Calu3 (cell line): ENCODE measurements around the gene SGSM2. TPM values are rescaled to one million over a fixed set of nuclear protein-coding genes. Genes with fewer than 3 reads are reported as not detected.

Experiments
- BruUV-seq: library from RNA; stranded (reverse); fragments of 400-500 nt; replicated peaks from 2 replicates; lab custom pipeline; 2021; lab: Mats Ljungman, UMichigan
- CTCF ChIA-PET: fragments of 300-600 bp; sonication (Branson Sonifier 250); formaldehyde crosslinking; loops from one replicate; lab custom pipeline; 2022; ENCODE audit warnings: antibody characterized with exemption; lab: Charles Lee
- DNase-seq: peaks from one replicate; pipeline ENCODE4 v3.0.0; 2022
- H3K27ac Mint-ChIP-seq: one replicate; pipeline ENCODE4 v1.8.0; 2022; ENCODE audit warnings: mixed read lengths; ENCODE audit not compliant: unreplicated experiment
- H3K27me3 Mint-ChIP-seq: one replicate; pipeline ENCODE4 v1.8.0; 2022; ENCODE audit warnings: mixed read lengths; ENCODE audit not compliant: unreplicated experiment
- H3K36me3 Mint-ChIP-seq: one replicate; pipeline ENCODE4 v1.8.0; 2022; ENCODE audit warnings: mild to moderate bottlenecking, moderate library complexity, mixed read lengths; ENCODE audit not compliant: insufficient read depth, unreplicated experiment
- H3K4me1 Mint-ChIP-seq: one replicate; pipeline ENCODE4 v1.8.0; 2022; ENCODE audit warnings: mild to moderate bottlenecking, low read depth, mixed read lengths; ENCODE audit not compliant: unreplicated experiment
- H3K4me3 Mint-ChIP-seq: one replicate; pipeline ENCODE4 v1.8.0; 2022; ENCODE audit warnings: mild to moderate bottlenecking, low read depth, moderate library complexity, mixed read lengths; ENCODE audit not compliant: unreplicated experiment
- H3K9me3 Mint-ChIP-seq: one replicate; pipeline ENCODE4 v1.8.0; 2022; ENCODE audit warnings: low read depth, mixed read lengths; ENCODE audit not compliant: unreplicated experiment
- CTCF ChIP-seq: fragments of 200-600 bp; IDR thresholded peaks from one replicate; pipeline ENCODE4 v1.8.0; 2022; ENCODE audit warnings: antibody characterized with exemption; ENCODE audit not compliant: unreplicated experiment
- intact Hi-C: fragments of 100-400 bp; cut with micrococcal nuclease; formaldehyde crosslinking; loops from one replicate; pipeline ENCODE4 v1.10.0; 2022; ENCODE audit not compliant: unreplicated experiment
- total RNA-seq: library from RNA; stranded (reverse); gene quantifications from 2 replicates; pipeline ENCODE4 v1.2.3, GENCODE V29; 2022

SGSM2 gene
- total RNA-seq, 1 experiment from 2014 or later = 54.9 TPM

GRCh38 chr17:2347805-2348685 is 10.7 kb downstream of the SGSM2 start:
- H3K9me3 Mint-ChIP-seq = no peaks in the 10 kb centered on the region
- H3K36me3 Mint-ChIP-seq = peaks cover 14% of the 10 kb centered on the region
- H3K4me1 Mint-ChIP-seq = peaks cover 8% of the 10 kb centered on the region
- CTCF ChIA-PET = interaction anchor here (1.0 kb wide), 1 partner anchor 13 kb away, joined by 3 read pairs; no protein-coding TSS in a partner anchor
- no TSS peak for BruUV-seq
- no peak overlapping the region for H3K27ac Mint-ChIP-seq
- no peaks in the 10 kb centered on the region for H3K27me3 Mint-ChIP-seq
- no peak for TF ChIP-seq CTCF
- no peak overlapping the region for H3K4me3 Mint-ChIP-seq
- peak; percentile 46 for DNase-seq
- intact Hi-C loops = no loop called here

- H3K36me3 Mint-ChIP-seq = peaks cover 5% of the 10 kb centered on the region
- H3K27me3 Mint-ChIP-seq = no peaks in the 10 kb centered on the region
- no peaks in the 10 kb centered on the region for H3K9me3 Mint-ChIP-seq
- H3K4me3 Mint-ChIP-seq = no peak overlapping the region
- CTCF ChIA-PET = no interaction called here
- no peak for TF ChIP-seq CTCF
- intact Hi-C loops = no loop called here
- BruUV-seq = no TSS peak
- peaks cover under 1% of the 10 kb centered on the region for H3K4me1 Mint-ChIP-seq
- no peak overlapping the region for H3K27ac Mint-ChIP-seq
- DNase-seq = no peak
Observed at GRCh38 chr17:2351269-2351668, 14.0 kb downstream of the SGSM2 start.

- no TSS peak for BruUV-seq
Observed at GRCh38 chr17:2354311-2354710, 17.0 kb downstream of the SGSM2 start.

DNA sequence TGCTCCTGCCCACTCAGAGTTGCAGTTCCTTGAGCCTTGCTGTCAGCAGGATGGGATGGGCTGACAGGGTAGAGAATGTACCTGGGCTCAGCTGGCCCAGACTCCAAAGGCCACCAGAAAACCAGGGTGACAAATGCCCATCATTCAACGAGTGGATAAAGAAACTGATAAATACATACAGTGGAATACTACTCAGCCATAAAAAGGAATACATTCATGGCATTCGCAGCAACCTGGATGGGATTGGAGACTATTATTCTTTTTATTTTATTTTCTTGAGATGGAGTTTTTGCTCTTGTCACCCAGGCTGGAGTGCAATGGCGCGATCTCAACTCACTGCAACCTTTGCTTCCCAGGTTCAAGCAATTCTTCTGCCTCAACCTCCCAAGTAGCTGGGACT is 19.9 kb downstream of the SGSM2 start:
- Mint-ChIP-seq H3K27ac (no peak overlapping the region), H3K4me3 (no peak overlapping the region), H3K9me3 (no peaks in the 10 kb centered on the region), H3K36me3 (peaks cover 20% of the 10 kb centered on the region), H3K27me3 (no peaks in the 10 kb centered on the region), H3K4me1 (peaks cover 25% of the 10 kb centered on the region)
- BruUV-seq = no TSS peak
- TF ChIP-seq CTCF = no peak
- intact Hi-C loops = no loop called here
- DNase-seq = no peak
- CTCF ChIA-PET = no interaction called here

More at GRCh38 chr17:2354311-2354710, 17.0 kb downstream of the SGSM2 start:
- CTCF ChIA-PET = no interaction called here
- no peak for DNase-seq
- no peaks in the 10 kb centered on the region for H3K27me3 Mint-ChIP-seq
- no peak for TF ChIP-seq CTCF
- no peak overlapping the region for H3K27ac Mint-ChIP-seq
- H3K9me3 Mint-ChIP-seq = no peaks in the 10 kb centered on the region
- peaks cover 8% of the 10 kb centered on the region for H3K4me1 Mint-ChIP-seq
- H3K36me3 Mint-ChIP-seq = no peaks in the 10 kb centered on the region
- intact Hi-C loops = no loop called here
- no peak overlapping the region for H3K4me3 Mint-ChIP-seq
